NB4 (cell line): ENCODE data around the gene LRRTM4.
"Not testable (repeated sequence)": the region's sequence is repeated elsewhere in the genome, so short reads cannot be mapped to it uniquely, and the experiment has no call there.

Experiments used
- POLR2A ChIP-seq: IDR thresholded peaks from 2 replicates; pipeline ENCODE4 v1.6.1; 2011; ENCODE audit warnings: mild to moderate bottlenecking; ENCODE audit not compliant: insufficient read length; ENCODE audit errors: extremely low read depth
- TF ChIP-seq, protein P1 (sequence below): IDR thresholded peaks from one replicate; pipeline ENCODE4 v1.5.1; 2012; ENCODE audit warnings: low read depth, low read length
- TF ChIP-seq, protein P2 (sequence below): IDR thresholded peaks from 2 replicates; pipeline ENCODE4 v1.6.1; 2011; ENCODE audit warnings: low read depth, low read length

DNA sequence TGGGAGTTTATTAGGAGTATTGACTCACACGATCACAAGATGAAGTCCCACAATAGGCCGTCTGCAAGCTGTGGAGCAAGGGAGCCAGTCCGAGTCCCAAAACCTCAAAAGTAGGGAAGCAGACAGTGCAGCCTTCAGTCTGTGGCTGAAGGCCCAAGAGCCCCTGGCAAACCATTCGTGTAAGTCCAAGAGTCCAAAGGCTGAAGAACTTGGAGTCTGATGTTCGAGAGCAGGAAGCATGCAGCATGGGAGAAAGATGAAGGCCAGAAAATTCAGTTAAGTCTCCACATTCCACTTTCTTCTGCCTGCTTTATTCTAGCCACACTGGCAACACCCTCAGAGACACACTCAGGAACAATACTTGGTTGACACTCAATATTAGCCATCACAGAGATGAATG lies 492.9 kb downstream of the LRRTM4 start:
- TF ChIP-seq, protein P1, sequence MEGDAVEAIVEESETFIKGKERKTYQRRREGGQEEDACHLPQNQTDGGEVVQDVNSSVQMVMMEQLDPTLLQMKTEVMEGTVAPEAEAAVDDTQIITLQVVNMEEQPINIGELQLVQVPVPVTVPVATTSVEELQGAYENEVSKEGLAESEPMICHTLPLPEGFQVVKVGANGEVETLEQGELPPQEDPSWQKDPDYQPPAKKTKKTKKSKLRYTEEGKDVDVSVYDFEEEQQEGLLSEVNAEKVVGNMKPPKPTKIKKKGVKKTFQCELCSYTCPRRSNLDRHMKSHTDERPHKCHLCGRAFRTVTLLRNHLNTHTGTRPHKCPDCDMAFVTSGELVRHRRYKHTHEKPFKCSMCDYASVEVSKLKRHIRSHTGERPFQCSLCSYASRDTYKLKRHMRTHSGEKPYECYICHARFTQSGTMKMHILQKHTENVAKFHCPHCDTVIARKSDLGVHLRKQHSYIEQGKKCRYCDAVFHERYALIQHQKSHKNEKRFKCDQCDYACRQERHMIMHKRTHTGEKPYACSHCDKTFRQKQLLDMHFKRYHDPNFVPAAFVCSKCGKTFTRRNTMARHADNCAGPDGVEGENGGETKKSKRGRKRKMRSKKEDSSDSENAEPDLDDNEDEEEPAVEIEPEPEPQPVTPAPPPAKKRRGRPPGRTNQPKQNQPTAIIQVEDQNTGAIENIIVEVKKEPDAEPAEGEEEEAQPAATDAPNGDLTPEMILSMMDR, result not testable (repeated sequence)
- TF ChIP-seq POLR2A, result not testable (repeated sequence)
- TF ChIP-seq, protein P2, sequence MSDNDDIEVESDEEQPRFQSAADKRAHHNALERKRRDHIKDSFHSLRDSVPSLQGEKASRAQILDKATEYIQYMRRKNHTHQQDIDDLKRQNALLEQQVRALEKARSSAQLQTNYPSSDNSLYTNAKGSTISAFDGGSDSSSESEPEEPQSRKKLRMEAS, result not testable (repeated sequence)
